Osteoblast (primary cell): Measurements from ENCODE around the gene LSM7. TPM values are rescaled to one million over a fixed set of nuclear protein-coding genes. Genes with fewer than 3 reads are reported as not detected.

Source experiments
- DNase-seq: peaks from one replicate; pipeline ENCODE4 v3.0.0; 2011; ENCODE audit warnings: low spot score, mixed read lengths; ENCODE audit not compliant: insufficient read length; ENCODE audit errors: missing footprints
- H2AFZ ChIP-seq: 2 replicates; pipeline ENCODE4 v1.6.0; 2011; ENCODE audit warnings: mild to moderate bottlenecking, low read length
- H3K27ac ChIP-seq: 2 replicates; pipeline ENCODE4 v1.5.1; 2011; ENCODE audit warnings: mild to moderate bottlenecking, low read depth, low read length, moderate library complexity
- H3K27me3 ChIP-seq: 2 replicates; pipeline ENCODE4 v1.6.0; 2012; ENCODE audit warnings: mild to moderate bottlenecking, control low read depth, inconsistent platforms, low read length, moderate library complexity; ENCODE audit not compliant: insufficient read depth
- H3K36me3 ChIP-seq: 2 replicates; pipeline ENCODE4 v1.5.1; 2011; ENCODE audit warnings: mild to moderate bottlenecking, low read length, control low read depth, moderate library complexity; ENCODE audit not compliant: insufficient read depth
- H3K4me1 ChIP-seq: 2 replicates; pipeline ENCODE4 v1.5.1; 2011; ENCODE audit warnings: mild to moderate bottlenecking, low read length, control low read depth, moderate library complexity; ENCODE audit not compliant: insufficient read depth
- H3K4me2 ChIP-seq: 2 replicates; pipeline ENCODE4 v1.6.0; 2011; ENCODE audit warnings: mild to moderate bottlenecking, low read length; ENCODE audit not compliant: insufficient read depth
- H3K4me3 ChIP-seq: fragments of 200-600 bp; sonication (generic); 3 replicates; pipeline ENCODE4 v1.5.1; 2012; ENCODE audit warnings: mild to moderate bottlenecking, low read length, inconsistent platforms; ENCODE audit not compliant: insufficient read depth
- H3K79me2 ChIP-seq: 2 replicates; pipeline ENCODE4 v1.6.0; 2012; ENCODE audit warnings: mild to moderate bottlenecking, low read length, control low read depth, inconsistent platforms; ENCODE audit not compliant: insufficient read depth
- H3K9me3 ChIP-seq: 2 replicates; pipeline ENCODE4 v1.5.1; 2011; ENCODE audit warnings: low read depth, low read length, control low read depth
- H4K20me1 ChIP-seq: 2 replicates; pipeline ENCODE4 v1.6.0; 2012; ENCODE audit warnings: mild to moderate bottlenecking, low read length, control low read depth; ENCODE audit not compliant: insufficient read depth
- CTCF ChIP-seq: IDR thresholded peaks from 2 replicates; pipeline ENCODE4 v1.5.1; 2011; ENCODE audit warnings: mild to moderate bottlenecking, low read depth, low read length, moderate library complexity; ENCODE audit errors: extremely low read depth
- total RNA-seq: library from RNA; depleted of rRNA; stranded (reverse); fragments of >200 nt; gene quantifications from 2 replicates; pipeline ENCODE4 v1.2.3, GENCODE V29; 2012

Gene LSM7
- total RNA-seq, 1 donor: 57.9 TPM

- Histone ChIP-seq H3K4me3 (no peak overlapping the region), H3K4me1 (peaks cover 13% of the 10 kb centered on the region), H3K79me2 (no peaks in the 10 kb centered on the region), H3K4me2 (no peak overlapping the region), H3K36me3 (no peaks in the 10 kb centered on the region), H3K27ac (no peak overlapping the region), H3K27me3 (peaks cover 36% of the 10 kb centered on the region), H3K9me3 (no peaks in the 10 kb centered on the region), H4K20me1 (peaks cover 66% of the 10 kb centered on the region), H2AFZ (no peak overlapping the region)
- no peak for TF ChIP-seq CTCF
- peak; percentile 90 for DNase-seq
Measured at GRCh38 chr19:2291185-2291751, 37.1 kb downstream of the LSM7 start.

- Histone ChIP-seq H3K4me3 (no peak overlapping the region), H3K36me3 (no peaks in the 10 kb centered on the region), H3K27me3 (peaks cover 36% of the 10 kb centered on the region), H3K9me3 (no peaks in the 10 kb centered on the region), H3K4me2 (no peak overlapping the region), H3K27ac (no peak overlapping the region), H3K79me2 (no peaks in the 10 kb centered on the region), H2AFZ (no peak overlapping the region), H4K20me1 (peaks cover 70% of the 10 kb centered on the region), H3K4me1 (peaks cover 13% of the 10 kb centered on the region)
- no peak for TF ChIP-seq CTCF
- DNase-seq: peak; percentile 57
Measured at GRCh38 chr19:2290441-2291184, 37.8 kb downstream of the LSM7 start.

GRCh38 chr19:2289714-2290435, 38.5 kb downstream of the LSM7 start:
- Histone ChIP-seq H3K4me3 (peak overlapping the region; percentile 43), H2AFZ (no peak overlapping the region), H3K4me2 (no peak overlapping the region), H3K79me2 (no peaks in the 10 kb centered on the region), H3K36me3 (no peaks in the 10 kb centered on the region), H3K9me3 (no peaks in the 10 kb centered on the region), H3K27me3 (peaks cover 36% of the 10 kb centered on the region), H3K4me1 (peaks cover 11% of the 10 kb centered on the region), H4K20me1 (peaks cover 74% of the 10 kb centered on the region), H3K27ac (no peak overlapping the region)
- TF ChIP-seq CTCF: no peak
- peak; percentile 90 for DNase-seq
